Activated CD8-positive, alpha-beta memory T cell treated with anti-CD3 and anti-CD28 coated beads, Interleukin-2, amount 10 ng/mL, durations not matched to agents 7 days and 5 days (primary cell): ENCODE results near the gene TFAM. TPM values are rescaled to one million over a fixed set of nuclear protein-coding genes. Genes with fewer than 3 reads are reported as not detected.
"Not testable (repeated sequence)": the region's sequence is repeated elsewhere in the genome, so short reads cannot be mapped to it uniquely, and the experiment has no call there.

ENCODE experiments used
- ATAC-seq: fragments of 150-1000 bp; cut with Tn5 transposase; one replicate; pipeline ENCODE4 v1.10.0; 2021; ENCODE audit warnings: moderate library complexity
- CTCF ChIA-PET: fragments of 350-600 bp; sonication (Branson Sonifier 250); formaldehyde crosslinking; loops from one replicate; lab custom pipeline; 2021; ENCODE audit warnings: antibody characterized with exemption; lab: Charles Lee
- DNase-seq: peaks from one replicate; pipeline ENCODE4 v3.0.0-alpha.2; 2020
- H3K27ac Mint-ChIP-seq: one replicate; pipeline ENCODE4 v1.8.0; 2021; ENCODE audit warnings: mild to moderate bottlenecking, mixed read lengths
- H3K27me3 Mint-ChIP-seq: one replicate; pipeline ENCODE4 v1.8.0; 2021; ENCODE audit warnings: mixed read lengths
- H3K36me3 Mint-ChIP-seq: one replicate; pipeline ENCODE4 v1.8.0; 2021; ENCODE audit warnings: mild to moderate bottlenecking, mixed read lengths
- H3K4me1 Mint-ChIP-seq: one replicate; pipeline ENCODE4 v1.8.0; 2021; ENCODE audit warnings: mixed read lengths
- H3K4me3 Mint-ChIP-seq: one replicate; pipeline ENCODE4 v1.8.0; 2021; ENCODE audit warnings: mild to moderate bottlenecking, moderate library complexity, mixed read lengths
- H3K9me3 Mint-ChIP-seq: one replicate; pipeline ENCODE4 v1.8.0; 2022; ENCODE audit warnings: low read depth, mixed read lengths
- total RNA-seq, 2 experiments: library from RNA; stranded (reverse); gene quantifications; one replicate each; pipeline ENCODE4 v1.2.3, GENCODE V29; 2021

The TFAM gene
- total RNA-seq, 2 experiments from 2014 or later, result 52.8 to 80.8 TPM

- ATAC-seq, H3K4me3 Mint-ChIP-seq, H3K36me3 Mint-ChIP-seq, H3K4me1 Mint-ChIP-seq, DNase-seq, H3K27ac Mint-ChIP-seq, H3K9me3 Mint-ChIP-seq, CTCF ChIA-PET: not testable (repeated sequence)
- H3K27me3 Mint-ChIP-seq, result peaks cover 11% of the 10 kb centered on the region
Measured at GRCh38 chr10:58428436-58428835, 43.2 kb downstream of the TFAM start.

- no peak overlapping the region for H3K4me3 Mint-ChIP-seq
- CTCF ChIA-PET, result no interaction called here
- no peaks in the 10 kb centered on the region for H3K36me3 Mint-ChIP-seq
- no peak for ATAC-seq
- H3K4me1 Mint-ChIP-seq, result peaks cover 13% of the 10 kb centered on the region
- H3K27ac Mint-ChIP-seq, result no peak overlapping the region
- H3K9me3 Mint-ChIP-seq, result no peaks in the 10 kb centered on the region
- peaks cover 11% of the 10 kb centered on the region for H3K27me3 Mint-ChIP-seq
- DNase-seq, result no peak
Measured at GRCh38 chr10:58431903-58432302, 46.7 kb downstream of the TFAM start.

- Mint-ChIP-seq H3K4me3 (no peak overlapping the region), H3K27ac (no peak overlapping the region), H3K4me1 (peaks cover 13% of the 10 kb centered on the region), H3K36me3 (no peaks in the 10 kb centered on the region), H3K27me3 (peaks cover 13% of the 10 kb centered on the region), H3K9me3 (no peaks in the 10 kb centered on the region)
- CTCF ChIA-PET, result no interaction called here
- DNase-seq, result no peak
- no peak for ATAC-seq
Measured at GRCh38 chr10:58433066-58433465, 47.9 kb downstream of the TFAM start.

GRCh38 chr10:58433571-58433970 lies 48.4 kb downstream of the TFAM start:
- Mint-ChIP-seq H3K4me1 (peaks cover 13% of the 10 kb centered on the region), H3K4me3 (no peak overlapping the region), H3K9me3 (no peaks in the 10 kb centered on the region), H3K27me3 (peaks cover 13% of the 10 kb centered on the region), H3K27ac (no peak overlapping the region), H3K36me3 (no peaks in the 10 kb centered on the region)
- DNase-seq (no peak), ATAC-seq (no peak)
- CTCF ChIA-PET, result no interaction called here

GRCh38 chr10:58435297-58435985 lies 50.2 kb downstream of the TFAM start:
- Mint-ChIP-seq H3K9me3 (no peaks in the 10 kb centered on the region), H3K27me3 (peaks cover 9% of the 10 kb centered on the region), H3K27ac (no peak overlapping the region), H3K4me1 (peaks cover 13% of the 10 kb centered on the region), H3K36me3 (no peaks in the 10 kb centered on the region), H3K4me3 (no peak overlapping the region)
- peak; percentile 44 for DNase-seq
- ATAC-seq, result peak; percentile 51
- CTCF ChIA-PET, result no interaction called here

GRCh38 chr10:58436071-58436470 lies 50.9 kb downstream of the TFAM start:
- Mint-ChIP-seq H3K27ac (no peak overlapping the region), H3K4me3 (no peak overlapping the region), H3K27me3 (peaks cover 5% of the 10 kb centered on the region), H3K4me1 (peaks cover 13% of the 10 kb centered on the region), H3K36me3 (no peaks in the 10 kb centered on the region), H3K9me3 (no peaks in the 10 kb centered on the region)
- ATAC-seq, result no peak
- no peak for DNase-seq
- CTCF ChIA-PET, result no interaction called here

- ATAC-seq (no peak), DNase-seq (no peak)
- Mint-ChIP-seq H3K27ac (no peak overlapping the region), H3K4me3 (no peak overlapping the region), H3K27me3 (peaks cover 5% of the 10 kb centered on the region), H3K4me1 (peaks cover 13% of the 10 kb centered on the region), H3K9me3 (no peaks in the 10 kb centered on the region), H3K36me3 (no peaks in the 10 kb centered on the region)
- CTCF ChIA-PET, result no interaction called here
Measured at GRCh38 chr10:58438340-58438871, 53.2 kb downstream of the TFAM start.

GRCh38 chr10:58438986-58439385 lies 53.8 kb downstream of the TFAM start:
- Mint-ChIP-seq H3K27me3 (peaks cover 5% of the 10 kb centered on the region), H3K27ac (no peak overlapping the region), H3K4me1 (peaks cover 13% of the 10 kb centered on the region), H3K9me3 (no peaks in the 10 kb centered on the region), H3K36me3 (no peaks in the 10 kb centered on the region), H3K4me3 (no peak overlapping the region)
- no peak for DNase-seq
- ATAC-seq, result no peak
- CTCF ChIA-PET, result no interaction called here

- peaks cover 13% of the 10 kb centered on the region for H3K4me1 Mint-ChIP-seq
- H3K9me3 Mint-ChIP-seq, result no peaks in the 10 kb centered on the region
- H3K4me3 Mint-ChIP-seq, result no peak overlapping the region
- H3K36me3 Mint-ChIP-seq, result no peaks in the 10 kb centered on the region
- no peak for DNase-seq
- H3K27me3 Mint-ChIP-seq, result peaks cover 5% of the 10 kb centered on the region
- ATAC-seq, result no peak
- H3K27ac Mint-ChIP-seq, result no peak overlapping the region
- CTCF ChIA-PET, result no interaction called here
Measured at GRCh38 chr10:58439632-58440364, 54.6 kb downstream of the TFAM start.

- no peak for ATAC-seq
- no peak for DNase-seq
- H3K4me1 Mint-ChIP-seq, result peaks cover 8% of the 10 kb centered on the region
- no peaks in the 10 kb centered on the region for H3K9me3 Mint-ChIP-seq
- no peak overlapping the region for H3K27ac Mint-ChIP-seq
- no peak overlapping the region for H3K4me3 Mint-ChIP-seq
- H3K36me3 Mint-ChIP-seq, result no peaks in the 10 kb centered on the region
- CTCF ChIA-PET, result no interaction called here
- peaks cover 5% of the 10 kb centered on the region for H3K27me3 Mint-ChIP-seq
Measured at GRCh38 chr10:58440484-58440883, 55.3 kb downstream of the TFAM start.

- Mint-ChIP-seq H3K27me3 (peaks cover 3% of the 10 kb centered on the region), H3K4me3 (no peak overlapping the region), H3K27ac (no peak overlapping the region), H3K36me3 (no peaks in the 10 kb centered on the region), H3K4me1 (no peaks in the 10 kb centered on the region), H3K9me3 (no peaks in the 10 kb centered on the region)
- ATAC-seq (no peak), DNase-seq (no peak)
- CTCF ChIA-PET, result no interaction called here
Measured at GRCh38 chr10:58444321-58444720, 59.1 kb downstream of the TFAM start.

GRCh38 chr10:58444876-58445275 lies 59.7 kb downstream of the TFAM start:
- no peak for ATAC-seq
- no peak overlapping the region for H3K4me3 Mint-ChIP-seq
- DNase-seq, result no peak

GRCh38 chr10:58448121-58448935 lies 63.1 kb downstream of the TFAM start:
- H3K27ac Mint-ChIP-seq, result no peak overlapping the region
- ATAC-seq, result no peak
- H3K4me3 Mint-ChIP-seq, result no peak overlapping the region
- no peaks in the 10 kb centered on the region for H3K9me3 Mint-ChIP-seq
- DNase-seq, result no peak
- CTCF ChIA-PET, result no interaction called here
- peaks cover 6% of the 10 kb centered on the region for H3K27me3 Mint-ChIP-seq
- H3K4me1 Mint-ChIP-seq, result no peaks in the 10 kb centered on the region
- H3K36me3 Mint-ChIP-seq, result no peaks in the 10 kb centered on the region

More at GRCh38 chr10:58444876-58445275, 59.7 kb downstream of the TFAM start:
- Mint-ChIP-seq H3K4me1 (no peaks in the 10 kb centered on the region), H3K36me3 (no peaks in the 10 kb centered on the region), H3K9me3 (no peaks in the 10 kb centered on the region), H3K27me3 (peaks cover 3% of the 10 kb centered on the region), H3K27ac (no peak overlapping the region)
- CTCF ChIA-PET, result no interaction called here
